Ramos (cell line): Measurements from ENCODE around the gene LCN10.

Source experiments
- in situ Hi-C: fragments of 300-500 bp; cut with MboI; formaldehyde crosslinking; loops from one replicate; pipeline ENCODE4 v1.14.3; 2022; ENCODE audit warnings: low sequenced_read_pairs; ENCODE audit not compliant: unreplicated experiment

The LCN10 gene

GRCh38 chr9:136740971-136741882 lies 1.5 kb downstream of the LCN10 start:
- in situ Hi-C loops: no loop called here

DNA sequence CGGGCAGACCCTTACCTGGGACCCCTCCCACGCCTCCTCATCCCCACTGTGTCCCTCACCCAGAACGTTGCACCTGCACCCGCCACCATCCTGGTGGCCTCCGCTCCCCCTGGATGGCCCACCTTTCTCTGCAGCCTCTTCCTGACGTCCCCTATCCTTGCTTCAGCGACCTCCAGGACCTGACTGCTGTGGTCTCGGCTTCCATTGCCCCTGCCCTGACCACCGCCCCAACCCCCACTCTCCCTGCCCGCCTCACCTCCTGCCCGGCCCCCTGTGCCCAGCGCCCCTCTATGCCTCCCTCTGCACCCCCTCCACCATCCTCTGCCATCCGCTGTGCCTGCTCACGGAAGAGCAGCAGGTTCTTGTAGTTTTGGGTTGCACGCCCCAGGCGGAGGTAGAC lies 2.2 kb downstream of the LCN10 start:
- in situ Hi-C loops: no loop called here

DNA sequence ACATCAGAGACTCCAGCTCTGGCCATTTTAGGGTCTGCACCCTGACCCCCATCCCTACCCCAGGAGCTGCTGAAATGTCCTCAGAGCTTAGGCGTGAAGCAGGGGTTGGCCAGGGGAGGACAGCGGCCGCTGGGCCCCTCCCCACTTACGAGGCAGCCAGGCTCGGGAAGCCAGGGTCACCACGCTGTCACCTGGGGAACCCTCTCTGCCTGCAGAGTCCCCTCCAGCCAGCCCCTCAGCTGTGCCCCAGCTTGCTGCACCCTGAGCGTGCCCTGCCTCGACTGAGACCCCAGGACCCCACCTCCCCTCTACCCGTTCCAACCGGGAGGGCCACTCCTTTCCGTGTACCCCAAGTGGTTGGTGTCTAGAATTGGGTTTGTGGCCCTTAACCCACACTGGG lies 2.7 kb downstream of the LCN10 start:
- in situ Hi-C loops: no loop called here

DNA sequence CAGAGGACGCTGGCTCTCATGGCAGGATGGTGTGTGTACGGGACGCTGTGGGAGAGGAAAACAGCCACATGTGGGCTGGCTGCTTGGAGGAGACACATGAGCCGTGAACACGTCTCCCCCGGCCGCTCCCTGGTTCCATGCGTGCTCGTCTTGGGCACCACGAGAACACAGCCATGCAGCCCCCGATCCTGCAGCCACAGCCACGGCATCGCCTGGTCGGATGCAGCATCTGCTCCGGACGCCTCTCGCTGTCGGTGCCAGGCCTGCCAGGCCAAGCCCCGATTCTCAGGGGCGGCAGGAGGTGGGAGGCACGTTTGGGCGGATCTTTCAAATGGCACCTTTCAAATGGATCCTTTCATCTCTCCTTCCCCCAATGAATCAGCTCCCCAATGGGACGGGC lies 3.2 kb downstream of the LCN10 start:
- in situ Hi-C loops: no loop called here

DNA sequence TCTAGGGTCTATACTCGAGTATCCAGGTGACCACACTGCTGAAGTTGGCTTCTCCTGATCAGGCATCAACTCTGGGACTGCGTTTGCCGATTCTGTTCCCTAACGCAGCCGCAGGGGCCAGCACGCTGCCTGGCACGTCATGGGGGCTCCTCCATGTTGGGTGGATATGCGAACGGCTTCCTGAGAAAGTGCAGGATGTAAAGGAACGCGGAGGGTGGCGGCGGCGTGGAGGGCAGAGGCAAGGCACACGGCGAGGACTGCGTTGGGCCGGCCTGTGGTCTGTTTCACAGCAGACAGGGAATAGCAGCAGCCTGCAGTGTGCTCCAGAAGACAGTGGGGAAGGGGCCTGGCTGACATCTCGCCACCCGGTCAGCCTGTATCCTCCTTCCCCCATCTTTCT lies 3.8 kb downstream of the LCN10 start:
- in situ Hi-C loops: no loop called here

- in situ Hi-C loops: no loop called here
Observed at GRCh38 chr9:136735812-136736480, 6.8 kb downstream of the LCN10 start.

DNA sequence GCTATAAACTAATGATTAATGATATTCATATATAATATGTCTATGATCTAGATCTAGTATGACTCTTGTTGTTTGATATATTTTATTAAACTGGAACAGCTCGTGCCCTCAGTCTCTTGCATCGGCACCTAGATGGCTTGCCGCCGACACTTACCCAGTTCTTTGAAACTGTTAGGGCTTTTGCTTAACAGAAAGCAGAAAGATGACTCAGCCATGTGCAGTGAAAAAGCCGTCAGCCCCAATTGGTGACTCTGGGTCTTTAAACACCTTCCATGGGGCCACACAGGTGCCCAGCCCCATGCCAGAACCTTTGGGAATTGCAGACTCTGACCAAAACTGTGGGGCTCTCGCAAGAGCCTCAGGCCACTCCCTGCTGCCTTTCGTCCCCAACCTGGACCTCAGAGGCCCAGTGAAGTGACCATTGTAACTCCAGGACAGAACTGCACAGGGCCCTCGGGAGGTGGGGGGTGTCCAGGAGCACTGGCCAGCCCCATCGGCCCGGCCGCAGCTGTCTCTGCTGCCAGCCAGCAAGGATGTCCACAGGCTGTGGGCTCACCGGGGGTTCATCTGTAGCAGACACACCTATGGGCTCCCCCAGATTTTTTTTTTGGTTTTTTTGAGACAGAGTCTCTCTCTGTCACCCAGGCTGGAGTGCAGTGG lies 7.8 kb downstream of the LCN10 start:
- in situ Hi-C loops: no loop called here

- in situ Hi-C loops: no loop called here
Observed at GRCh38 chr9:136733611-136734010, 9.1 kb downstream of the LCN10 start.

- in situ Hi-C loops: no loop called here
Observed at GRCh38 chr9:136732444-136733178, 10.1 kb downstream of the LCN10 start.

GRCh38 chr9:136729926-136730325 lies 12.8 kb downstream of the LCN10 start:
- in situ Hi-C loops: no loop called here

- in situ Hi-C loops: no loop called here
Observed at GRCh38 chr9:136729144-136729543, 13.6 kb downstream of the LCN10 start.

DNA sequence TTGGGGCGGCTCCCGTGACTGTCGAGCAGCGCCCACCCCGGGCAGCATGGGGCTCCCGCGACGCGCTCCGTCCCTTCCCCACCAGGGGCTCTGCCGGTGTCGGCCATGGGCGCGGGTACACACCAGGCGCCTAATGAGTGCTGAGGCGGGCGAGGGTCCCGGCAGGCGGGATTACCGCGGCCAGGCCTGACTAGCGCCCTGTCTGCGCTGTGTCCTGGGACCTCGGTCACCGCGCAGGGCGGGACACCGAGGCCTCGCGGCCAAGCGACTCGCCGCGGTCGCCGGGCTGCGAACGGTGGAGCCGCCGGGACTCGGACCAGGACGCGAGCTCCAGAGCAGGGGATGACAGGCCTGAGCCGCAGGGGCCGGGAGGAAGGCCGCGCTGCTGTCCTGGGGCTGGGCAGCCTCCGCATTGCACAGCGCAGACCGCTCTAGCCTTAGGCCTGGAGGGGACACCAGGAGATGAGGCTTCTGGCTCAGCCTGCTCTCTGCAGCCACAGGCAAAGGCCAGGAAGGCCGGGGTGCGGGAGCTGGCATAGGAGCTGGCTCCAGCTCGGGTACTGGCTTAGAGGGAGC lies 14.1 kb downstream of the LCN10 start:
- in situ Hi-C loops: no loop called here

DNA sequence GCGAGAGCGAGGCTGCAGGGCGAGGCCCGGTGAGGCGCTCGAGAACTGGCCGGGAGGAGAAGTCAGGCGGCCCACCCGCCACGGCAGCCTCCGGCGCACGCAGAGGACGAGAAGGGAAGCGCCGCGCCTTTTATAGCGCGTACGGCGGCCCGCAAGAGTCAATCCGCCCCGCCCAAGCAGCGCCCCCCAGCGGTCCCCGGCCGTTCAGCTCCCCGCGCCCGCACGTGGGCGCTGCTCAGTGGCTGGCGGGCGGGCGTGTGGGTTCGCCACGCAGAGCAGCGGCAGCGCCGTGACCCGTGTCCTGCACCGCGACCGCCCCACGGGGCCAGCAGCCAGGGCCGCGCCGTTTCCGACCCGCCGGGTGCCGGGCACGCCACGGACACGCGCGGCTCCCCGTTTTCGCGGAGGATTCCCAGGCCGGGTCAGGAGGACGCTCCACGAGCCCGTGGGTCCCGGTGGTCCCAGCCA lies 14.6 kb downstream of the LCN10 start:
- in situ Hi-C loops: no loop called here

DNA sequence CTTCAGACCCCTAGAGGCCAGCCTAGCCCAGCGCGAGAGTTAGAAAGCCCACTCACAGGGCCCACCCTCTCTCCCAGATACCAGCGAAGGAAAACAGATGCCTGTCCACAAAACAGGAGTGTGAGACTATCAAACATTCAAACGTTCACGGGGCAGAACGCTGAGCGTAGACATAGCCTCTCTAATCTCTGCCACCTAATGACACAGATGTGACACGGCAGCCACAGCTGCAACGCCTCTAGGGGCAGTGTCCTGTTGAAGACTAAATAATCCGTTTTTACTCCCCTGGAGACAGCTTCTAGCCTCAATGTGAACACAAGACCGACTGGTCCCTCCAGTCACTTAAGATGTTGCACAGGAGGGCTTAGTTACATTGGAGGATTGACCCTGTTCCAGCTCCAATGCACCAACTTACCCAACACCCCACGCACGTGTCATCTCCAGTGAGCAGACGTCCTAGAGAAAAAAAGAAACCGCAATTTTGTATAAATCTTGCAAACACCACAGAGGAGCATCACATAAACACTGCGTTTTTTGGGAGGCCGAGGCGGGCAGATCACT lies 16.0 kb downstream of the LCN10 start:
- in situ Hi-C loops: no loop called here

- in situ Hi-C loops: no loop called here
Observed at GRCh38 chr9:136726118-136726517, 16.6 kb downstream of the LCN10 start.

DNA sequence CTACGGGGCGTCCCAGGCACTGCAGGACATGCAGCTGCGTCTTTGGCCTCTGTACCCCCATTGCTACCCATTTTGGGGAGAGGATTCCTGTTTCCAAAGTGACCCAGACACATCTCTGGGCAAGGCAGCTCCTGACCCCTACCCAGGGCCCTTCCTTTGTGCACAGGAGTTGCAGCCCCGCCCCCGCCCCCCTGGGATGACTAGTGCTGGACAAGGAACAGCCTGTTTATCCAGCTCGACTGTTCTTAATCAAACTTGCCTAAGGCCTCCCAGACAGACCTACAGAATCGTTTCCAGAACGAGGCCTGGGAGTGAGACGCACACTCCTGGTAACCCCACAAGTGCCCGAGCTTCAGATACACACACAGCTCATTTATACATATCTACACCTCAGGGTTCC lies 17.1 kb downstream of the LCN10 start:
- in situ Hi-C loops: no loop called here

DNA sequence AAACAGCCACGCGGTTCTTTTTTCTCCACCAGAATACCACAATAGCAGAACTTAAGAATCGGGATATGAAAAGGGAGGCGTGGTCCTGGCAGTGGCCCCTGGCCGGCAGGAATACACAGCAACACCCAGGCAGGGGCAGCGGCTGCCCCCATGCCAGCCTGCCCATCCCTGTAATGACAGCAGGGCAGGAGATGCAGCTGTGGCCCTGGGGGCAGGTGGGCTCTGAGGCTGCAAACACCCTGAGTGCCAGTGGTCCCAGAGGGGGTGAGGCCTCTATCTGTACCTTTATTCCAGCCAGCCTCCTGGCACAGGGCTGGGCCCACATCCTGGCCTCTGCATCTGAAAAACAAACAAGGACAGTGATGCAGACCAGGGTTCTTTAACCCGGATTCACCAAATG lies 18.0 kb downstream of the LCN10 start:
- in situ Hi-C loops: no loop called here

GRCh38 chr9:136723989-136724388 lies 18.8 kb downstream of the LCN10 start:
- in situ Hi-C loops: no loop called here

- in situ Hi-C loops: no loop called here
Observed at GRCh38 chr9:136723362-136723976, 19.3 kb downstream of the LCN10 start.
